MM.1S (cell line): ENCODE measurements around the gene LSM5.
"Not testable (repeated sequence)": the region's sequence is repeated elsewhere in the genome, so short reads cannot be mapped to it uniquely, and the experiment has no call there.

Experiments
- DNase-seq: peaks from one replicate; pipeline ENCODE4 v3.0.0-alpha.2; 2015
- H2AFZ ChIP-seq: fragments of 300-600 bp; sonication (generic); 2 replicates; pipeline ENCODE4 v1.6.0; 2016; ENCODE audit warnings: antibody characterized with exemption, low read length
- H3F3A ChIP-seq: fragments of 300-600 bp; sonication (generic); 2 replicates; pipeline ENCODE4 v1.6.1; 2016; ENCODE audit warnings: mild to moderate bottlenecking, antibody characterized with exemption, low read length, moderate library complexity, mixed read lengths; ENCODE audit not compliant: insufficient read depth
- H3K27ac ChIP-seq: fragments of 300-600 bp; sonication (generic); 2 replicates; pipeline ENCODE4 v1.5.1; 2016; ENCODE audit warnings: mild to moderate bottlenecking, low read length
- H3K27me3 ChIP-seq: fragments of 300-600 bp; sonication (generic); replicated peaks from 2 replicates; pipeline ENCODE4 v1.6.0; 2016; ENCODE audit warnings: low read length; ENCODE audit not compliant: insufficient read depth
- H3K36me3 ChIP-seq: fragments of 300-600 bp; sonication (generic); replicated peaks from 2 replicates; pipeline ENCODE4 v1.6.1; 2016; ENCODE audit warnings: mild to moderate bottlenecking, low read length, mixed read lengths; ENCODE audit not compliant: insufficient read depth
- H3K4me1 ChIP-seq: fragments of 300-600 bp; sonication (generic); 2 replicates; pipeline ENCODE4 v1.6.1; 2016; ENCODE audit warnings: low read length, mixed read lengths
- H3K4me2 ChIP-seq: fragments of 300-600 bp; sonication (generic); 2 replicates; pipeline ENCODE4 v1.6.0; 2016; ENCODE audit warnings: low read depth, low read length
- H3K4me3 ChIP-seq: fragments of 300-600 bp; sonication (generic); 2 replicates; pipeline ENCODE4 v1.5.1; 2016; ENCODE audit warnings: low read length, mixed read lengths
- H3K79me2 ChIP-seq: fragments of 300-600 bp; sonication (generic); 2 replicates; pipeline ENCODE4 v1.6.1; 2016; ENCODE audit warnings: mixed run types, low read length, mixed read lengths
- H3K9ac ChIP-seq: fragments of 300-600 bp; sonication (generic); 2 replicates; pipeline ENCODE4 v1.6.1; 2016; ENCODE audit warnings: low read length, mixed read lengths
- H3K9me2 ChIP-seq: fragments of 300-600 bp; sonication (generic); replicated peaks from 2 replicates; pipeline ENCODE4 v1.6.1; 2016; ENCODE audit warnings: mild to moderate bottlenecking, low read length, mixed read lengths; ENCODE audit not compliant: insufficient read depth
- H3K9me3 ChIP-seq: fragments of 300-600 bp; sonication (generic); replicated peaks from 2 replicates; pipeline ENCODE4 v1.6.1; 2016; ENCODE audit warnings: mild to moderate bottlenecking, low read length, mixed read lengths; ENCODE audit not compliant: insufficient read depth
- H4K20me1 ChIP-seq: fragments of 300-600 bp; sonication (generic); 2 replicates; pipeline ENCODE4 v1.6.1; 2016; ENCODE audit warnings: mild to moderate bottlenecking, low read length, moderate library complexity, mixed read lengths; ENCODE audit not compliant: insufficient read depth
- EZH2 ChIP-seq: fragments of 300-600 bp; sonication (generic); optimal IDR thresholded peaks from 2 replicates; pipeline ENCODE3; 2017; ENCODE audit warnings: low read depth, mild to moderate bottlenecking, antibody characterized with exemption, low read length, mixed read lengths
- EZH2phosphoT487 ChIP-seq: fragments of 300-600 bp; sonication (generic); IDR thresholded peaks from 2 replicates; pipeline ENCODE4 v1.6.1; 2018; ENCODE audit warnings: antibody characterized with exemption, low read length
- TF ChIP-seq, protein P1 (sequence below): fragments of 300-600 bp; sonication (generic); IDR thresholded peaks from 2 replicates; pipeline ENCODE4 v1.5.1; 2016; ENCODE audit warnings: antibody characterized with exemption, low read length, mixed read lengths

LSM5 gene

DNA sequence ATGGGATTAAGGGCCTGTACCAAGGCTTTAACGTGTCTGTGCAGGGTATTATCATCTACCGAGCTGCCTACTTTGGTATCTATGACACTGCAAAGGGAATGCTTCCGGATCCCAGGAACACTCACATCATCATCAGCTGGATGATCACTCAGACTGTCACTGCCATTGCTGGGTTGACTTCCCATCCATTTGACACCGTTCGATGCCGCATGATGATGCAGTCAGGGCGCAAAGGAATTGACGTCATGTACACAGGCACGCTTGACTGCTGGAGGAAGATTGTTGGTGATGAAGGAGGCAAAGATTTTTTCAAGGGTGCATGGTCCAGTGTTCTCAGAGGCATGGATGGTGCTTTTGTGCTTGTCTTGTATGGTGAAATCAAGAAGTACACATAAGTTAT lies 18.2 kb downstream of the LSM5 start:
- Histone ChIP-seq H3K9ac (no peak overlapping the region), H3F3A (no peaks in the 10 kb centered on the region), H3K27ac (no peak overlapping the region), H3K9me2 (no peaks in the 10 kb centered on the region), H2AFZ (no peak overlapping the region), H3K4me1 (no peaks in the 10 kb centered on the region), H3K36me3 (no peaks in the 10 kb centered on the region), H3K4me2 (no peak overlapping the region), H3K9me3 (no peaks in the 10 kb centered on the region), H4K20me1 (no peaks in the 10 kb centered on the region), H3K4me3 (no peak overlapping the region), H3K79me2 (no peaks in the 10 kb centered on the region), H3K27me3 (no peaks in the 10 kb centered on the region)
- DNase-seq: no peak
- no peak for TF ChIP-seq EZH2
- TF ChIP-seq, protein P1, sequence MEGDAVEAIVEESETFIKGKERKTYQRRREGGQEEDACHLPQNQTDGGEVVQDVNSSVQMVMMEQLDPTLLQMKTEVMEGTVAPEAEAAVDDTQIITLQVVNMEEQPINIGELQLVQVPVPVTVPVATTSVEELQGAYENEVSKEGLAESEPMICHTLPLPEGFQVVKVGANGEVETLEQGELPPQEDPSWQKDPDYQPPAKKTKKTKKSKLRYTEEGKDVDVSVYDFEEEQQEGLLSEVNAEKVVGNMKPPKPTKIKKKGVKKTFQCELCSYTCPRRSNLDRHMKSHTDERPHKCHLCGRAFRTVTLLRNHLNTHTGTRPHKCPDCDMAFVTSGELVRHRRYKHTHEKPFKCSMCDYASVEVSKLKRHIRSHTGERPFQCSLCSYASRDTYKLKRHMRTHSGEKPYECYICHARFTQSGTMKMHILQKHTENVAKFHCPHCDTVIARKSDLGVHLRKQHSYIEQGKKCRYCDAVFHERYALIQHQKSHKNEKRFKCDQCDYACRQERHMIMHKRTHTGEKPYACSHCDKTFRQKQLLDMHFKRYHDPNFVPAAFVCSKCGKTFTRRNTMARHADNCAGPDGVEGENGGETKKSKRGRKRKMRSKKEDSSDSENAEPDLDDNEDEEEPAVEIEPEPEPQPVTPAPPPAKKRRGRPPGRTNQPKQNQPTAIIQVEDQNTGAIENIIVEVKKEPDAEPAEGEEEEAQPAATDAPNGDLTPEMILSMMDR: no peak

DNA sequence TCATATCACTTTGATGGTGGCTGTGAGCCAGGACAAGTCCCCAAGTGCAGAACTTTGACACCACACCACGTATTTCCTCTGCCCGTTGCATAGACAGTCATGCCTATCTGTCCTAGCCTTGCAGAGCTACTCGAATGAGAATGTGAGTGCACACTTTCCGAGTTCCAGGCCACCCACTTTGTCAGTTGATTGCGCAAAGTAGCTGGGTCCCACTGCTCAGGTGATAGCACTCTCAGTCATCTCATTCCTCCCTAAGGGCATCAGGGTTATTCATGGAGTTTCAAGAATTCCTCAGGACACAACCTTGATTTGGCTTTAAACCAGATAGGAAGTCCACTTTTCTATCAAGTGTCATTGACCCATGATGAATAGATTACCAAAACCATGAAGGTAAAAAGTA lies 19.3 kb downstream of the LSM5 start:
- Histone ChIP-seq H3K36me3 (no peaks in the 10 kb centered on the region), H3K4me2 (no peak overlapping the region), H3K27me3 (no peaks in the 10 kb centered on the region), H3K9me2 (no peaks in the 10 kb centered on the region), H3K27ac (no peak overlapping the region), H3K4me3 (no peak overlapping the region), H3K79me2 (no peaks in the 10 kb centered on the region), H3K4me1 (no peaks in the 10 kb centered on the region), H4K20me1 (no peaks in the 10 kb centered on the region), H3F3A (no peaks in the 10 kb centered on the region), H2AFZ (no peak overlapping the region), H3K9me3 (no peaks in the 10 kb centered on the region), H3K9ac (no peak overlapping the region)
- DNase-seq: no peak
- no peak for TF ChIP-seq EZH2phosphoT487
- TF ChIP-seq, protein P1: no peak
- TF ChIP-seq EZH2: no peak

GRCh38 chr7:32470004-32470403 lies 20.2 kb downstream of the LSM5 start:
- not testable (repeated sequence) for H3K4me3 ChIP-seq, H3K27me3 ChIP-seq, H3K9me3 ChIP-seq, DNase-seq, H3K9me2 ChIP-seq, H3K4me1 ChIP-seq, H2AFZ ChIP-seq, H3K36me3 ChIP-seq, H3K4me2 ChIP-seq, H3K9ac ChIP-seq, H4K20me1 ChIP-seq, H3K79me2 ChIP-seq, H3K27ac ChIP-seq, H3F3A ChIP-seq

DNA sequence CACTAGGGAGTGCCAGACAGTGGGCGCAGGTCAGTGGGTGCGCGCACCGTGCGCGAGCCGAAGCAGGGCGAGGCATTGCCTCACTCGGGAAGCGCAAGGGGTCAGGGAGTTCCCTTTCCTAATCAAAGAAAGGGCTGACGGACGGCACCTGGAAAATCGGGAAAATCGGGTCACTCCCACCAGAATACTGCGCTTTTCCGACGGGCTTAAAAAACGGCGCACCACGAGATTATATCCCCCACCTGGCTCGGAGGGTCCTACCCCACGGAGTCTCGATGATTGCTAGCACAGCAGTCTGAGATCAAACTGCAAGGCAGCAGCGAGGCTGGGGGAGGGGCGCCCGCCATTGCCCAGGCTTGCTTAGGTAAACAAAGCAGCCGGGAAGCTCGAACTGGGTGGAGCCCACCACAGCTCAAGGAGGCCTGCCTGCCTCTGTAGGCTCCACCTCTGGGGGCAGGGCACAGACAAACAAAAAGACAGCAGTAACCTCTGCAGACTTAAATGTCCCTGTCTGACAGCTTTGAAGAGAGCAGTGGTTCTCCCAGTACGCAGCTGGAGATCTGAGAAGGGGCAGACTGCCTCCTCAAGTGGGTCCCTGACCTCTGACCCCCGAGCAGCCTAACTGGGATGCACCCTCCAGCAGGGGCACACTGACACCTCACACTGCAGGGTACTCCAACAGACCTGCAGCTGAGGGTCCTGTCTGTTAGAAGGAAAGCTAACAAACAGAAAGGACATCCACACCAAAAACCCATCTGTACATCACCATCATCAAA lies 25.4 kb downstream of the LSM5 start:
- not testable (repeated sequence) for H3K9me2 ChIP-seq, H3K4me1 ChIP-seq, H3F3A ChIP-seq, H4K20me1 ChIP-seq, H3K79me2 ChIP-seq, H3K27me3 ChIP-seq, H2AFZ ChIP-seq, DNase-seq, H3K36me3 ChIP-seq, H3K4me3 ChIP-seq, H3K4me2 ChIP-seq, H3K27ac ChIP-seq, H3K9ac ChIP-seq, H3K9me3 ChIP-seq
